SK-N-SH (cell line): Measurements from ENCODE around the gene ADGRL3.

Experiments used
- EP300 ChIP-seq, 2 experiments: IDR thresholded peaks; 2 replicates each; pipeline versions ENCODE4 v1.4.0 to v1.6.1; 2012; ENCODE audit warnings: borderline replicate concordance in 1 of 2, low read depth in 1 of 2, low read length in 1 of 2
- GATA2 ChIP-seq: sonication (generic); formaldehyde crosslinking; IDR thresholded peaks from 2 replicates; pipeline ENCODE4 v1.5.0; 2020; ENCODE audit warnings: mild to moderate bottlenecking, missing genetic modification reagents
- TAF1 ChIP-seq: IDR thresholded peaks from 2 replicates; pipeline ENCODE4 v1.6.1; 2012; ENCODE audit warnings: low read depth, mild to moderate bottlenecking, low read length, moderate library complexity, borderline replicate concordance
- TF ChIP-seq, protein P1 (sequence below): fragments of 150-350 bp; IDR thresholded peaks from 2 replicates; pipeline ENCODE4 v1.6.1; 2017; ENCODE audit warnings: antibody characterized with exemption, low read length, low read depth, borderline replicate concordance
- TF ChIP-seq, protein P2 (sequence below): fragments of 200-600 bp; sonication (generic); IDR thresholded peaks from 2 replicates; pipeline ENCODE4 v1.6.1; 2017; ENCODE audit warnings: antibody characterized with exemption, mild to moderate bottlenecking, moderate library complexity

DNA sequence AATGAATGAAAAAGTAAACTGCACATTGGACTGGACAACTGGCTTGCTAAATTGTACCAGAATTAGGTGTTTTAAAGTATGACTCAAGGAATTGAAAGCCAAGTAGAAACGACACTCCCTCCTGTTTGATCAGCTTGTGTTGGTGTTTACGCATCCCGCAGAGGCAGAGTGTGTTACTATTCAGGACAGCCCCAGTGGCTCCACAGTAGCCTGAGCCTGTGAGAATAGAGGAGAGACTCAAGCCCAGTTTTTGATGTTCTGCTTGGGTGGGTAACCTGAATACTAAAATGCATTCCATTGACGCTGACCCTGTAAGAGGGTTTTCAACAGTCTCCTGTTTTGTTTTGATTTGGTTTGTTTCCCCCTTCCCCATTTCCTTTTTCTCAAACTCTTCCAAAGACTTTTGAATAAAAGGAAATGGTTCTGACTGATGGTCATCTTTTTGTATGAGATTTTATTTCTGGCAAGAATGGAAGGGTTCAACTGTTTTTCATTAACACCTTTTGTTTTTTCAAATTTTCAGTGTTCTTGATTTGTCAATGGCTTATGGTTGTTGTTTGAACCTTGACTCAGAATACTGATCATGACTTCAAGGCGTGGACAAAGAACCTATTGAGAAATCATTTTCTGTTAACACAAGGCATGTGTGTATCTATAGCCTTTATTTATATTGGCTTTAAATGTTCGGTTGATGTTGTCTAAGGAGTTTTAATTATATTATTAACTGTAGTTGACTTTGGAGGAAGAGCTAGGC, 10.2 kb downstream of the ADGRL3 start:
- TF ChIP-seq, protein P1, sequence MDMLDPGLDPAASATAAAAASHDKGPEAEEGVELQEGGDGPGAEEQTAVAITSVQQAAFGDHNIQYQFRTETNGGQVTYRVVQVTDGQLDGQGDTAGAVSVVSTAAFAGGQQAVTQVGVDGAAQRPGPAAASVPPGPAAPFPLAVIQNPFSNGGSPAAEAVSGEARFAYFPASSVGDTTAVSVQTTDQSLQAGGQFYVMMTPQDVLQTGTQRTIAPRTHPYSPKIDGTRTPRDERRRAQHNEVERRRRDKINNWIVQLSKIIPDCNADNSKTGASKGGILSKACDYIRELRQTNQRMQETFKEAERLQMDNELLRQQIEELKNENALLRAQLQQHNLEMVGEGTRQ: no peak
- TF ChIP-seq, protein P2, sequence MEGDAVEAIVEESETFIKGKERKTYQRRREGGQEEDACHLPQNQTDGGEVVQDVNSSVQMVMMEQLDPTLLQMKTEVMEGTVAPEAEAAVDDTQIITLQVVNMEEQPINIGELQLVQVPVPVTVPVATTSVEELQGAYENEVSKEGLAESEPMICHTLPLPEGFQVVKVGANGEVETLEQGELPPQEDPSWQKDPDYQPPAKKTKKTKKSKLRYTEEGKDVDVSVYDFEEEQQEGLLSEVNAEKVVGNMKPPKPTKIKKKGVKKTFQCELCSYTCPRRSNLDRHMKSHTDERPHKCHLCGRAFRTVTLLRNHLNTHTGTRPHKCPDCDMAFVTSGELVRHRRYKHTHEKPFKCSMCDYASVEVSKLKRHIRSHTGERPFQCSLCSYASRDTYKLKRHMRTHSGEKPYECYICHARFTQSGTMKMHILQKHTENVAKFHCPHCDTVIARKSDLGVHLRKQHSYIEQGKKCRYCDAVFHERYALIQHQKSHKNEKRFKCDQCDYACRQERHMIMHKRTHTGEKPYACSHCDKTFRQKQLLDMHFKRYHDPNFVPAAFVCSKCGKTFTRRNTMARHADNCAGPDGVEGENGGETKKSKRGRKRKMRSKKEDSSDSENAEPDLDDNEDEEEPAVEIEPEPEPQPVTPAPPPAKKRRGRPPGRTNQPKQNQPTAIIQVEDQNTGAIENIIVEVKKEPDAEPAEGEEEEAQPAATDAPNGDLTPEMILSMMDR: no peak
- TF ChIP-seq GATA2 (CRISPR knock-in tag) (no peak), TAF1 (no peak), EP300 (IDR thresholded peaks at IDR 0.05; ENCODE audit: borderline replicate concordance in 1 of 2, low read depth in 1 of 2, low read length in 1 of 2) (no peak)
